Measurements from ENCODE around the gene UBXN4.

DNA sequence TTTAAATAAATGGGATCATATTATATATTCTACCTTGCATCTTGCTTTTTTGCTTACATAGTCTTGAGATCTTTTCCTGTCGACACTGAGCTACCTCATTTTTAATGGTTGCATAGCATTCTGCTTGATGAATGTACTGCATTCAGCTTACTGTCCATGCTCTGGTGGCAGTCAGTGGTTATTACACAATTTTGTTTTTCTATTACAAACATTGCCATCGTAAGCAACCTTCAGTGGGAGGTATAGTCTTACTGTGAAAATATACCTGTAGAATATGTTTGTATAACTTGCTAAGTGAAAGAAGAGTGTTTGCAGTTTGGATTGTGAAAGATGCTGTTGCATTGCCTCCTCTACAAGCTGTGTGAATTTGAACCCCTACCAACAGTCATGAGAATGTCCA lies 43.4 kb downstream of the UBXN4 start:
- TF ChIP-seq YY1 (IDR thresholded peaks at IDR 0.05; ENCODE audit: low read depth) (no peak), MEF2A (IDR thresholded peaks at IDR 0.05; ENCODE audit: borderline replicate concordance, low read depth) (no peak), RAD21 (IDR thresholded peaks at IDR 0.05; ENCODE audit: low read length) (no peak), GABPA (IDR thresholded peaks at IDR 0.05; ENCODE audit: low read depth) (no peak), POLR2AphosphoS5 (IDR thresholded peaks at IDR 0.05; ENCODE audit: low read depth, low read length) (no peak), TCF12 (IDR thresholded peaks at IDR 0.05) (no peak), RFX5 (IDR thresholded peaks at IDR 0.05; ENCODE audit: low read length) (no peak), NRF1 (IDR thresholded peaks at IDR 0.05; ENCODE audit: low read depth, low read length) (no peak)
- TF ChIP-seq, protein P1, sequence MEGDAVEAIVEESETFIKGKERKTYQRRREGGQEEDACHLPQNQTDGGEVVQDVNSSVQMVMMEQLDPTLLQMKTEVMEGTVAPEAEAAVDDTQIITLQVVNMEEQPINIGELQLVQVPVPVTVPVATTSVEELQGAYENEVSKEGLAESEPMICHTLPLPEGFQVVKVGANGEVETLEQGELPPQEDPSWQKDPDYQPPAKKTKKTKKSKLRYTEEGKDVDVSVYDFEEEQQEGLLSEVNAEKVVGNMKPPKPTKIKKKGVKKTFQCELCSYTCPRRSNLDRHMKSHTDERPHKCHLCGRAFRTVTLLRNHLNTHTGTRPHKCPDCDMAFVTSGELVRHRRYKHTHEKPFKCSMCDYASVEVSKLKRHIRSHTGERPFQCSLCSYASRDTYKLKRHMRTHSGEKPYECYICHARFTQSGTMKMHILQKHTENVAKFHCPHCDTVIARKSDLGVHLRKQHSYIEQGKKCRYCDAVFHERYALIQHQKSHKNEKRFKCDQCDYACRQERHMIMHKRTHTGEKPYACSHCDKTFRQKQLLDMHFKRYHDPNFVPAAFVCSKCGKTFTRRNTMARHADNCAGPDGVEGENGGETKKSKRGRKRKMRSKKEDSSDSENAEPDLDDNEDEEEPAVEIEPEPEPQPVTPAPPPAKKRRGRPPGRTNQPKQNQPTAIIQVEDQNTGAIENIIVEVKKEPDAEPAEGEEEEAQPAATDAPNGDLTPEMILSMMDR (IDR thresholded peaks at IDR 0.05), result no peak; the same call in 1 of the 2 replicates
